Measurements from ENCODE around the gene NHERF1. TPM values are rescaled to one million over a fixed set of nuclear protein-coding genes. Genes with fewer than 3 reads are reported as not detected.

Gene NHERF1
- 26.2 TPM for polyA plus RNA-seq (2012; ENCODE audit: missing spikeins)

DNA sequence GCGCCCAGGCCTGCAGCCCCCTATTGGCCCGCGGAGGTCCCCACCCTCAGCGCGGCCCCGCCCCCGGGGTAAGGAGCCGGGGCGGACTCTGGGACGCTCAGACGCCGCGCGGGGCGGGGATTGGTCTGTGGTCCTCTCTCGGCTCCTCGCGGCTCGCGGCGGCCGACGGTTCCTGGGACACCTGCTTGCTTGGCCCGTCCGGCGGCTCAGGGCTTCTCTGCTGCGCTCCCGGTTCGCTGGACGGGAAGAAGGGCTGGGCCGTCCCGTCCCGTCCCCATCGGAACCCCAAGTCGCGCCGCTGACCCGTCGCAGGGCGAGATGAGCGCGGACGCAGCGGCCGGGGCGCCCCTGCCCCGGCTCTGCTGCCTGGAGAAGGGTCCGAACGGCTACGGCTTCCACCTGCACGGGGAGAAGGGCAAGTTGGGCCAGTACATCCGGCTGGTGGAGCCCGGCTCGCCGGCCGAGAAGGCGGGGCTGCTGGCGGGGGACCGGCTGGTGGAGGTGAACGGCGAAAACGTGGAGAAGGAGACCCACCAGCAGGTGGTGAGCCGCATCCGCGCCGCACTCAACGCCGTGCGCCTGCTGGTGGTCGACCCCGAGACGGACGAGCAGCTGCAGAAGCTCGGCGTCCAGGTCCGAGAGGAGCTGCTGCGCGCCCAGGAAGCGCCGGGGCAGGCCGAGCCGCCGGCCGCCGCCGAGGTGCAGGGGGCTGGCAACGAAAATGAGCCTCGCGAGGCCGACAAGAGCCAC lies at the start of gene NHERF1:
Gene NHERF1, plus strand, starts transcription at position 100 of the 750 bp plus-strand sequence. Its CDS starts 219 bp downstream, at position 319.
- TF ChIP-seq POLR2A (IDR thresholded peaks at IDR 0.05; ENCODE audit: low read depth, low read length), result peak; percentile 96
- TF ChIP-seq TAF1 (IDR thresholded peaks at IDR 0.05; ENCODE audit: borderline replicate concordance, low read depth, low read length), result peak; percentile 95
- peak; percentile 89 for TF ChIP-seq POLR2AphosphoS5 (IDR thresholded peaks at IDR 0.05; ENCODE audit: low read depth, low read length)
- peak; percentile 98 for DNase-seq (ENCODE audit: insufficient read length)
- FAIRE-seq, result peak; percentile 79

DNA sequence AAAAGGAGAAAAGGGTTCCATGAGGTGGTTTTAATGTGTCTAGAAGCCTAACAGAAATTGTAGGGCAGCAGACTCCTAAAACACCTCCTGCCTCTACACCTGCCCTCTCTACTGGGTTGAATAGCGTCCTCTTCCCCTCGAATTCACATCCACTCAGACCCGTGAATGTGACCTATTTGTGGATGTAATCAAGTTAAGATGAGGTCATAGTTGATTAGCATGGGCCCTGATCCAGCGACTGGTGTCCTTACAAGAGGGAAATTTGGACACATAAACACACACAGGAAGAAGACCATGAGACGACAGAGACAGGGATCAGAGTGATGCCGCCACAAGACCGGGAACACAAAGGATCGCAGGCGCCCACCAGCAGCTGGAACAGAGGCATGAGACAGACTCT lies 49.2 kb upstream of the NHERF1 start:
- DNase-seq (ENCODE audit: insufficient read length) (no peak), FAIRE-seq (no peak)
- TF ChIP-seq POLR2AphosphoS5 (IDR thresholded peaks at IDR 0.05; ENCODE audit: low read depth, low read length) (no peak), TAF1 (IDR thresholded peaks at IDR 0.05; ENCODE audit: borderline replicate concordance, low read depth, low read length) (no peak), POLR2A (IDR thresholded peaks at IDR 0.05; ENCODE audit: low read depth, low read length) (no peak)

DNA sequence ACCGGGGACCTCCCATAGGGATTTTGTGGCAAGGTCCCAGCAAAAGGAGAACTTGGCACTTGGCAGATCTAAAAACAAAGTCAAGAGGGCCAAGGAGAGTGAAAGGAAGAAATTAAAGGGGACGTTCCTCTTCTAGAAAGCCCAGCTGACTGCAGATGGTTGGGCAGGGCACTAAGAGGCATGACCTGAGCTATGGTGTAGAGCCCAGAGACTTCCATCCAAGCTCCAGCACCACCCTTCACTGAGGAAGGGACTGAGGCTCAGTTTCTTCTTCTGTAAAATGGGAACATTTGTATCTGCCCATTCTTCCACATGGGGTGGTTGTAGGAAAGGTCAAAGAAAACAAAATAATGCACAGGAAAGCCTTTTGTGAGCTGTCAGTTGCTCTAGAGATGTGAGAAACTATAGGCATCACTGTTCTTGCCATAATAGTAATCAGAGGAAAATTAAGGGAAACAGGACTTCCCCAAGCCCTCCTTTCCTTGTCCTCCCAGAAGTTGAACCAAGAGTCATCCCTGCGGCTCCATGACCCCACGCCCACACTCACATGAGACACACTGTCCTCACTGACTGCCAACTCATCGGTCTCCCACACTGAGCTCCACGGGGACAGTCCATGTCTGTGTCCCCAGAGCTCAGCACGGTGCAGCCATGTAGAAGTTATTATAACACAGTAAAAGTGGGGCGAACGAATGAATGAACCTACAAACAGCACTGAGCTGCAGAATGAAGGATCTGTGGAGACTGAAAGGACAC lies 46.1 kb upstream of the NHERF1 start:
- FAIRE-seq, result no peak
- TF ChIP-seq POLR2AphosphoS5 (IDR thresholded peaks at IDR 0.05; ENCODE audit: low read depth, low read length), result no peak
- TF ChIP-seq TAF1 (IDR thresholded peaks at IDR 0.05; ENCODE audit: borderline replicate concordance, low read depth, low read length), result no peak
- TF ChIP-seq POLR2A (IDR thresholded peaks at IDR 0.05; ENCODE audit: low read depth, low read length), result no peak
- no peak for DNase-seq (ENCODE audit: insufficient read length)

DNA sequence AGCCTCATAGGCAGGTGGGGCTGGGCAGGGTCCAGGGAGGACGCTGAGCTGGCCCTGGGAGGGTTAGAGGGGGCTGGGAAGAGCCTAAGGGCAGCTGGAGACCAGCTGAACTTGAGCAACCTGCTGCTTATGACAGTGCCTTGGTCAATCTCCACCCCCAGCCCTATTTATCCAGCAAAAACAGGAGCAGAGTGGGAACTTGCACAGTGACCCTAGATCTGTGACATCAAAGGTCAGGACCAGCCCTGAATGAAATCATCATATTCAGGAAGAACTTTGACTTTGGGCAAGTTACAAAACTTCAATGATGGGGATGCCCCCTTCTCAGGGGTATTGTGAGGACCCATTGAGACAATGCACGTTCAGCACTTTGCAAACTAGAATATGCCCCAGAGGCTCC lies 45.1 kb upstream of the NHERF1 start:
- DNase-seq (ENCODE audit: insufficient read length) (no peak), FAIRE-seq (no peak)
- TF ChIP-seq TAF1 (IDR thresholded peaks at IDR 0.05; ENCODE audit: borderline replicate concordance, low read depth, low read length), result no peak
- no peak for TF ChIP-seq POLR2AphosphoS5 (IDR thresholded peaks at IDR 0.05; ENCODE audit: low read depth, low read length)

DNA sequence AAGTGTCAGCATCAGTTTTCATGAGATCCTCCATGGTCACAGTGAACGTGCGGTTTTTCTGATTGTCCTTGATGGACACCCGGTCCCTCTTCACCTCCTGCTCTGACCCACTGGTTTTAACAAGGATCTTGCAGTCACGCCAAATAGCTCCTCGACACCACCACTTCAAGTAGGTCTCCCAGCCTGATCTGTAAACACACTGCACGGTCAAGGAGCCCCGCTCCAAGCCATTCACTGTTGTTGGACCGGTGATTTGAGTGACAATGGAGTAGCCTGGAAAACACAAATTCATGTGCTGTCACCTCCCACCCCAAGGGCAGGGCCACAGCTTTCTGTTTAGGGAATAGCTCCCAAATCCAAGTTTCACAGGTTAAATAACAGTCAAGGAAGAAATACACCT lies 43.9 kb upstream of the NHERF1 start:
- DNase-seq (ENCODE audit: insufficient read length), result no peak
- FAIRE-seq, result no peak
- TF ChIP-seq TAF1 (IDR thresholded peaks at IDR 0.05; ENCODE audit: borderline replicate concordance, low read depth, low read length) (no peak), POLR2A (IDR thresholded peaks at IDR 0.05; ENCODE audit: low read depth, low read length) (no peak), POLR2AphosphoS5 (IDR thresholded peaks at IDR 0.05; ENCODE audit: low read depth, low read length) (no peak)

DNA sequence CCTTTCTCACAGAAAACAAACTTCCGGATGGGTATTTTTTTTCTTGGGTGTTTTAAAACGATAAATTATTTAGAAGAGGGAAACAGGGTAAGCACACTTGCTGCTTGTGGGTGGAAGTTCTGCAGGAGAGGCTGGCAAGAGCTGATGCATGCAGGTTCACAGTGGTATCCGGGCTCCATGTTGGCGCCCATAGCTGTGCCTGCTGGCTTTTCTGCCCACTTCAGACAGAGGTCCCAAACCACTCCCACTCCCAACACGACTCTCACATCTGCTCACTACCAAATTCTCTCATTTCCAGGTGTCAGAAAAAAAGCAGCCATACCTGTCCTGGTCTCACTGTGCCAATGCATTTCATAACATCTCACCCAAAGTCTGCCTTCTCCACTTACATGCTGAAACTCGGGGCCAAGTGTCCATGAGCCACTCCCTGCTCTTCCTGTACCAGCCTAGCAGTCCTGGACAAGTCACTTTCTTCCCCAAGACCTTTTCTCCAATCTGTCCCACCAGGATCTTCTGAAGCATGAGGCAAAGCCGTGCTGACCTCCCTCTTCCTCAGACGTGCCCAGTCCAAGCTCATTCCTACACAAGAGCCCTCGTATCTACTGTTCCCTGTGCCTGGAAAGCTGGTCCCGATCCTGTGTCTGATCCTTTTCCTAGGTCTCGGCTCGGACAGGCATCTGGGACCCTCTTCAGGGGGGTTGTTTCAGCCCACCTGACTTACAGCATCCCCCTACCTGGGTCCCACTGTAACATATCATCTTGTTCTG lies 37.2 kb upstream of the NHERF1 start:
- no peak for FAIRE-seq
- no peak for DNase-seq (ENCODE audit: insufficient read length)
- TF ChIP-seq POLR2A (IDR thresholded peaks at IDR 0.05; ENCODE audit: low read depth, low read length) (no peak), TAF1 (IDR thresholded peaks at IDR 0.05; ENCODE audit: borderline replicate concordance, low read depth, low read length) (no peak), POLR2AphosphoS5 (IDR thresholded peaks at IDR 0.05; ENCODE audit: low read depth, low read length) (no peak)

DNA sequence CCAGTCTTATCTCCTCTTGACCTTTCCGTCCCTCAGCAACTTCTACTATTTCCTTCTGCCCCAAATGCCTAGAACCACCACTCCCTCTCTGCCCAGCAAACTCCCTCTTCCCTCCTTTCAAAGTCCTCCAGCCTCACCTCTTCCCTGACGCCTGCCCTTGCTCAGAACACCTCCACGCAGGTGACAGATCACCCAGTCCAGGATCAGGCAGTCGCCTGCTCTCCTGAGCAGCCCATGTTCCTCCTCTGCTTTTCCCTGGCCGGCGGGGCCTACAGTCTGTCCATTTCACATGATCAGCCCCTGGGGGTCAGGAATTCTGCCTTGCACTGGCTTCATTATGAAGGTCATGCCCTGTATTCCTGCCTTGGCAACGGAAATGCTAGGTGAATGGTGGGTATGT lies 36.1 kb upstream of the NHERF1 start:
- no peak for FAIRE-seq
- TF ChIP-seq POLR2A (IDR thresholded peaks at IDR 0.05; ENCODE audit: low read depth, low read length) (no peak), POLR2AphosphoS5 (IDR thresholded peaks at IDR 0.05; ENCODE audit: low read depth, low read length) (no peak), TAF1 (IDR thresholded peaks at IDR 0.05; ENCODE audit: borderline replicate concordance, low read depth, low read length) (no peak)

DNA sequence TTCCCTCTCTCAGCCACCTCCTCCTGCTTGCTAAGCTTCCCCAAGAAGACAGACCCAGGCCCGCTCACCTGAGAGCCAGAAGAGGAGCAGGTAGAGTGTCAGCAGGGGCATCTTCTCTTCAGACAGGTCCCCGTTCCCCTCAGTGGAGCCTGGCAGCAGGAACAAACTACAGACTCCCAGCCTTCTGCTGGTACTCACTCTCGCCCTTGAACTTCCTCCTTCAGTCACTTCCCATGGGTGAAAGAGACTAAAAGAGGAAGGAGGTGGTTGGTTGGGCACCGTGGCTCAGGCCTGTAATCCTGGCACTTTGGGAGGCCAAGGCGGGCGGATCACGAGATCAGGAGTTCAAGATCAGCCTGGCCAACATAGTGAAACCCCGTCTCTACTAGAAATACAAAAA lies 35.7 kb upstream of the NHERF1 start, which contains the start of gene CD300LF:
Gene CD300LF, minus strand, starts transcription at position 168 of the 400 bp plus-strand sequence. Its CDS starts 57 bp downstream, at position 111.
- DNase-seq (ENCODE audit: insufficient read length) (no peak), FAIRE-seq (no peak)
- TF ChIP-seq POLR2A (IDR thresholded peaks at IDR 0.05; ENCODE audit: low read depth, low read length) (no peak), POLR2AphosphoS5 (IDR thresholded peaks at IDR 0.05; ENCODE audit: low read depth, low read length) (no peak), TAF1 (IDR thresholded peaks at IDR 0.05; ENCODE audit: borderline replicate concordance, low read depth, low read length) (no peak)

More for the DNA sequence above, 36.1 kb upstream of the NHERF1 start:
- DNase-seq (ENCODE audit: insufficient read length), result no peak

DNA sequence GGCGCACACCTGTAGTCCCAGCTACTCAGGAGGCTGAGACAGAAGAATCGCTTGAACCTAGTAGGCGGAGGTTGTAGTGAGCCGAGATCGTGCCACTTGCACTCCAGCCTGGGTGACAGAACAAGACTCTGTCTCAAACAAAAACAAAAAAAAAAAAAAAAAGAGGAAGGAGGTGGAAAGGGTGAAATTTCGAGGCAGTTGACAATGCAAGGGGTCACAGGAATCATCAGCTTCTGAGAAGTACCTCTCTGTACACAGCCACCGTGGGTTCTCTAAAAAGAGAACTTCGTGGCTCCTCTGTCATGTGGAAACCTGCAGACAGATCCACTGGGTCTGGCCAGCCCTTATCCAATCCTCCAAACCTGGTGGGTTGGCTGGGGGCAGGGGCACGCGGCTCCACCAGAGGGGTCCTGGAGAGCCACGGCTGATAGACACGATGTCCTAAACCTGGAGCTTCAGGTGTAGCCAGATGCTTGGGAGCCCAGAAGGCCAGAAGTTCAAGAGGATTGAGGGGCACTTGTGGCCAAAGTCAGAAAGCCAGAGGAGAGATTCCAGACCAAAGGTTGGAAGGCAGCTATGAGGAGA lies 35.2 kb upstream of the NHERF1 start:
- FAIRE-seq (no peak), DNase-seq (ENCODE audit: insufficient read length) (no peak)

DNA sequence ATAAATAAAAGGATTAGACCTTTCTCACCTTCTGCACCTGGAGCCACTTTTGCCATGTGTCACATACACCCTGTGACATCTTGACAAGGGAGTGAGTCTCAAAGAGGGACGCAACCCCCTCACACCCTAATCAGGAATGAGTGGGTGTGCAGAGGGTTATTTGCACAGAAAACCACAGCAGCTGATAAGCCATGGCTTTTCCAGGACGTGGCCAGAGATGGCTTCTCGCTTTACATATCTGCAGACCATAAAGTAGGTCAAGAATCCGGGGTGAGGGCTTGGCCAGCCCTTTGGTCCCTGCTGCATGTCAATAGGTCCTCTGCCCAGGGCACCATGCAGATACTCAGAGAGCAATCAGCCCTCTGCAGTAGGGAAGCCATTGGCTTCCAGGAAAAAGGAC lies 33.3 kb upstream of the NHERF1 start:
- no peak for FAIRE-seq
- DNase-seq (ENCODE audit: insufficient read length), result no peak
- no peak for TF ChIP-seq POLR2AphosphoS5 (IDR thresholded peaks at IDR 0.05; ENCODE audit: low read depth, low read length)
- no peak for TF ChIP-seq POLR2A (IDR thresholded peaks at IDR 0.05; ENCODE audit: low read depth, low read length)
- TF ChIP-seq TAF1 (IDR thresholded peaks at IDR 0.05; ENCODE audit: borderline replicate concordance, low read depth, low read length), result no peak

More for the DNA sequence above, 35.2 kb upstream of the NHERF1 start:
- TF ChIP-seq POLR2A (IDR thresholded peaks at IDR 0.05; ENCODE audit: low read depth, low read length), result no peak
- no peak for TF ChIP-seq POLR2AphosphoS5 (IDR thresholded peaks at IDR 0.05; ENCODE audit: low read depth, low read length)
- TF ChIP-seq TAF1 (IDR thresholded peaks at IDR 0.05; ENCODE audit: borderline replicate concordance, low read depth, low read length), result no peak

DNA sequence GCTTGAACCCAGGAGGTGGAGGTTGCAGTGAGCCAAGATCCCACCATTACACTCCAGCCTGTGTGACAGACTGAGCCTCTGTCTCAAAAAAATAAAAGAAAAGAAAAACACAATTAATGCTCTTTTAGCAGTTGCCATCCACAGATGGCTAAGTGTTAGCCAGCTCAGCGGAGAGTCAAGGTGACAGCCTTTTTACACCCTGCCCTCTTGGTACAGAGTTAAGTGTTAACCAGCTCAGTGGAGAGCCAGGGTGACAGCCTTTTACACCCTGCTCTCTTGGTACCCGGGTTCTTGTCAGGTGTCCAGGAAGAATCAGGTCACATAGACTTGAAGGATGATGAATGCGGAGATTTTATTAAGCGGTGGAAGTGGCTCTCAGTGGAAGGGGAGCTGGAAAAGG lies 27.9 kb upstream of the NHERF1 start:
- TF ChIP-seq TAF1 (IDR thresholded peaks at IDR 0.05; ENCODE audit: borderline replicate concordance, low read depth, low read length), result no peak
- TF ChIP-seq POLR2A (IDR thresholded peaks at IDR 0.05; ENCODE audit: low read depth, low read length), result no peak
- no peak for TF ChIP-seq POLR2AphosphoS5 (IDR thresholded peaks at IDR 0.05; ENCODE audit: low read depth, low read length)
- no peak for DNase-seq (ENCODE audit: insufficient read length)
- FAIRE-seq, result no peak

All from GM12892 (cell line).